WTC11 (cell line): ENCODE results near the gene MADD. TPM values are rescaled to one million over a fixed set of nuclear protein-coding genes. Genes with fewer than 3 reads are reported as not detected.

Experiments
- ATAC-seq: fragments of 200-7000 bp; cut with Tn5 transposase; 2 replicates; pipeline ENCODE4 v1.10.0; 2021; ENCODE audit warnings: mild to moderate bottlenecking, moderate library complexity
- CTCF ChIA-PET: fragments of 300-600 bp; sonication (Branson Sonifier 250); formaldehyde crosslinking; loops from one replicate; lab custom pipeline; 2021; ENCODE audit warnings: antibody characterized with exemption; lab: Charles Lee
- POLR2A ChIA-PET: fragments of 350-600 bp; sonication (Branson Sonifier 250); formaldehyde crosslinking; loops from one replicate; lab custom pipeline; 2021; ENCODE audit warnings: antibody characterized with exemption; lab: Charles Lee
- DNase-seq: peaks from one replicate; pipeline ENCODE4 v3.0.0; 2021; ENCODE audit warnings: low spot score
- H3K27ac Mint-ChIP-seq: 2 replicates; pipeline ENCODE4 v1.8.0; 2021; ENCODE audit warnings: mixed read lengths
- H3K27me3 Mint-ChIP-seq: 2 replicates; pipeline ENCODE4 v1.8.0; 2021; ENCODE audit warnings: low read depth, mild to moderate bottlenecking, moderate library complexity, mixed read lengths
- H3K36me3 Mint-ChIP-seq: 2 replicates; pipeline ENCODE4 v1.8.0; 2021; ENCODE audit warnings: mixed read lengths
- H3K4me1 Mint-ChIP-seq: 2 replicates; pipeline ENCODE4 v1.8.0; 2022; ENCODE audit warnings: mixed read lengths
- H3K4me3 Mint-ChIP-seq: 2 replicates; pipeline ENCODE4 v1.8.0; 2021; ENCODE audit warnings: mild to moderate bottlenecking, moderate library complexity, mixed read lengths
- H3K9me3 Mint-ChIP-seq: 2 replicates; pipeline ENCODE4 v1.8.0; 2021; ENCODE audit warnings: mixed read lengths
- ATF6 ChIP-seq: sonication (generic); formaldehyde crosslinking; IDR thresholded peaks from 2 replicates; pipeline ENCODE4 v1.8.1; 2023; ENCODE audit warnings: mild to moderate bottlenecking, missing genetic modification reagents
- CREB1 ChIP-seq: sonication (generic); formaldehyde crosslinking; IDR thresholded peaks from 2 replicates; pipeline ENCODE4 v1.8.0; 2023; ENCODE audit warnings: mild to moderate bottlenecking, missing genetic modification reagents
- CREM ChIP-seq: sonication (generic); formaldehyde crosslinking; IDR thresholded peaks from 2 replicates; pipeline ENCODE4 v1.8.1; 2022; ENCODE audit warnings: mild to moderate bottlenecking, missing genetic modification reagents, moderate library complexity
- CTCF ChIP-seq: fragments of 200-600 bp; IDR thresholded peaks from 2 replicates; pipeline ENCODE4 v1.8.0; 2022; ENCODE audit warnings: antibody characterized with exemption
- E2F1 ChIP-seq: sonication (generic); formaldehyde crosslinking; IDR thresholded peaks from 2 replicates; pipeline ENCODE4 v1.8.0; 2022; ENCODE audit warnings: mild to moderate bottlenecking, missing genetic modification reagents
- FOXK1 ChIP-seq: sonication (generic); formaldehyde crosslinking; IDR thresholded peaks from 2 replicates; pipeline ENCODE4 v1.8.0; 2022; ENCODE audit warnings: mild to moderate bottlenecking, moderate library complexity, missing genetic modification reagents
- HMGXB4 ChIP-seq: sonication (generic); formaldehyde crosslinking; IDR thresholded peaks from 2 replicates; pipeline ENCODE4 v1.8.1; 2023; ENCODE audit warnings: mild to moderate bottlenecking, moderate library complexity, missing genetic modification reagents
- KAT7 ChIP-seq: sonication (generic); formaldehyde crosslinking; IDR thresholded peaks from 2 replicates; pipeline ENCODE4 v1.8.1; 2023; ENCODE audit warnings: missing genetic modification reagents, mild to moderate bottlenecking, borderline replicate concordance
- MXD4 ChIP-seq: fragments of 250-450 bp; sonication (Bioruptor Pico); IDR thresholded peaks from 2 replicates; pipeline ENCODE4 v1.8.0; 2021; ENCODE audit warnings: mild to moderate bottlenecking, moderate library complexity, borderline replicate concordance
- NFE2L1 ChIP-seq: sonication (generic); formaldehyde crosslinking; IDR thresholded peaks from 2 replicates; pipeline ENCODE4 v1.8.1; 2023; ENCODE audit warnings: missing genetic modification reagents
- NR2C2 ChIP-seq: sonication (generic); formaldehyde crosslinking; IDR thresholded peaks from 2 replicates; pipeline ENCODE4 v1.8.0; 2022; ENCODE audit warnings: mild to moderate bottlenecking, missing genetic modification reagents
- PREB ChIP-seq: sonication (generic); formaldehyde crosslinking; IDR thresholded peaks from 2 replicates; pipeline ENCODE4 v1.8.1; 2022; ENCODE audit warnings: mild to moderate bottlenecking, missing genetic modification reagents, moderate library complexity, borderline replicate concordance
- SP1 ChIP-seq: sonication (generic); formaldehyde crosslinking; conservative IDR thresholded peaks from 2 replicates; pipeline ENCODE4 v1.8.1; 2022; ENCODE audit warnings: missing genetic modification reagents
- STAT6 ChIP-seq: sonication (generic); formaldehyde crosslinking; conservative IDR thresholded peaks from 2 replicates; pipeline ENCODE4 v1.8.1; 2023; ENCODE audit warnings: mild to moderate bottlenecking, low read depth, missing genetic modification reagents, moderate library complexity
- TEAD4 ChIP-seq: sonication (generic); formaldehyde crosslinking; IDR thresholded peaks from 2 replicates; pipeline ENCODE4 v1.8.0; 2022; ENCODE audit warnings: mild to moderate bottlenecking, missing genetic modification reagents
- TP53 ChIP-seq: sonication (generic); formaldehyde crosslinking; IDR thresholded peaks from 2 replicates; pipeline ENCODE4 v1.8.1; 2023; ENCODE audit warnings: mild to moderate bottlenecking, missing genetic modification reagents
- ZBTB21 ChIP-seq: sonication (generic); formaldehyde crosslinking; IDR thresholded peaks from 2 replicates; pipeline ENCODE4 v1.8.1; 2023; ENCODE audit warnings: mild to moderate bottlenecking, missing genetic modification reagents, borderline replicate concordance
- ZNF219 ChIP-seq: sonication (generic); formaldehyde crosslinking; IDR thresholded peaks from 2 replicates; pipeline ENCODE4 v1.8.0; 2023; ENCODE audit warnings: missing genetic modification reagents, mild to moderate bottlenecking, borderline replicate concordance
- ZNF232 ChIP-seq: sonication (generic); formaldehyde crosslinking; IDR thresholded peaks from 2 replicates; pipeline ENCODE4 v1.8.0; 2022; ENCODE audit warnings: mild to moderate bottlenecking, missing genetic modification reagents
- ZNF423 ChIP-seq: fragments of 250-450 bp; sonication (Bioruptor Pico); IDR thresholded peaks from 2 replicates; pipeline ENCODE4 v2.1.2; 2022; ENCODE audit warnings: mild to moderate bottlenecking, moderate library complexity
- ZNF512 ChIP-seq: sonication (generic); formaldehyde crosslinking; IDR thresholded peaks from 2 replicates; pipeline ENCODE4 v1.8.1; 2022; ENCODE audit warnings: missing genetic modification reagents, borderline replicate concordance
- total RNA-seq: library from RNA; stranded (reverse); gene quantifications from 3 replicates; pipeline ENCODE4 v1.2.3, GENCODE V29; 2021

Gene MADD
- total RNA-seq, 1 experiment from 2014 or later: 47.5 TPM

DNA sequence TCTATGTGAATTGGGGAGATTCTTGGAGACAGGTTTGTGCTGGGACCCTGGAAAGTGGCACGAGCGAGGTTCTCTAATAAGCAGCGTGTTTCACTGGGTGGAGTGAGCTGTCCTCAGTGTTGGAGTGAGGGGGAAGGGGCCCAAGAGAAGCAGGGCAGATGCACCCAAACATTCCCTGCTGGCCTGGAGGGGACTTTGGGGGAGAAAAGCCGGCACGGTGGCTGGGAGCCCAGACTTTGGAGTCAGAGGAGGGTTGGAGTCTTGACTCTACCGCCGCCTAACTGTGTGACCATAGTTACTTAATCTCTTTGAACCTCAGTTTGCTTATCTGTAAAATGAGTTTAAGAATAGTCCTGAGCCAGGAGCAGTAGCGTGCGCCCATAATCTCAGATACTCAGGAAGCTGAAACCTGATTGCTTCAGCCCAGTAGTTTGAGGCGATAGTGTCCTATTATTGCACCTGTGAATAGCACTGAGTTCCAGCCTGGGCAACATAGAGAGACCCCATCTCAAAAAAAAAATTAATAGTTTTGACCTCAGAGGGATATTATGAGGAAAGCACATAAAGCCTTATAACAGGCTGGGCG is 11.5 kb upstream of the MADD start:
- DNase-seq (no peak), ATAC-seq (no peak)
- Mint-ChIP-seq H3K9me3 (no peaks in the 10 kb centered on the region), H3K4me1 (peaks cover 24% of the 10 kb centered on the region), H3K27ac (peak overlapping the region; percentile 81), H3K4me3 (peak overlapping the region; percentile 62), H3K27me3 (no peaks in the 10 kb centered on the region), H3K36me3 (no peaks in the 10 kb centered on the region)
- ChIA-PET CTCF (interaction anchor here (0.7 to 6.0 kb wide), 30 partner anchors 8 to 294 kb away, joined by 3 to 120 read pairs (median 9); partner anchors contain the start of genes ACP2, ARFGAP2, CELF1 and DDB2), POLR2A (interaction anchor here (0.8 to 3.6 kb wide), 9 partner anchors 10 to 141 kb away, joined by 3 to 44 read pairs (median 6); partner anchors contain the start of genes ACP2, DDB2 and PACSIN3)
- TF ChIP-seq ZNF423 (CRISPR knock-in tag) (no peak), ATF6 (no peak), ZNF512 (CRISPR knock-in tag) (no peak), ZNF219 (CRISPR knock-in tag) (no peak), MXD4 (CRISPR knock-in tag) (no peak), SP1 (CRISPR knock-in tag) (no peak), E2F1 (CRISPR knock-in tag) (no peak), CTCF (no peak), NR2C2 (CRISPR knock-in tag) (no peak)
- TF ChIP-seq, all 79 proteins: peak for 0

DNA sequence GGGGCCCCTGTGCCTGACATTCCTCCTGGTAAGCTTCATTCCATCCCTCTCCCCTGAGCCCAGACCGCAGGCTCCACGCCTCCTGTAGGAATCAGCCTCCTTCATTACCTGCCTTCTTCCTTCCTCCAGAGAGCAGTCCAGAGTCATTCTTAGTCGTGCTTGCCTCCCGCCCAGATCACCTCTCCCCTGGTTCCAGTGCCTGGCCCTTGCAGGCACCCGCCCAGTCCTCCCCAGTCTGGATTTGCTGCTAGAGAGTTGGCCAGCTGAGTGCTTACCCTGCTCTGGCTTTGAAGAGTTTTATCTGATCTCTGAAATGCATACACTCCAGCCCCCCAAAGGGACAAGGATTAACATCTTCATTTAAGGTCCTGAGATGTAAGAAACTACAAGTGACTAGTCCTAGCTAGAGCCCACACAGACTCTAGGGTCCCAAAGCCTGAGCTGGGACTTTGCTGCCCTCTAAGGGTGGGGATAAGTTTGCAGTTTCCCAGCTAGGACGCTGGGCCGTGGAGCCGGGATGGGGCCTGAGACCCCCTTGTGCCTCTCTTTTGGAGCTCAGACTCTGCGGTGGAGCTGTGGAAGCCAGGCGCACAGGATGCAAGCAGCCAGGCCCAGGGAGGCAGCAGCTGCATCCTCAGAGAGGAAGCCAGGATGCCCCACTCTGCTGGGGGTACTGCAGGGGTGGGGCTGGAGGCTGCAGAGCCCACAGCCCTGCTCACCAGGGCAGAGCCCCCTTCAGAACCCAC is 10.5 kb upstream of the MADD start:
- Mint-ChIP-seq H3K27me3 (no peaks in the 10 kb centered on the region), H3K27ac (peak overlapping the region; percentile 78), H3K9me3 (no peaks in the 10 kb centered on the region), H3K4me1 (peaks cover 24% of the 10 kb centered on the region), H3K36me3 (no peaks in the 10 kb centered on the region), H3K4me3 (peak overlapping the region; percentile 16)
- ChIA-PET CTCF (interaction anchor here (0.6 to 6.0 kb wide), 49 partner anchors 9 to 516 kb away, joined by 3 to 120 read pairs (median 5); partner anchors contain the start of genes ACP2, ARFGAP2, DDB2 and MADD), POLR2A (interaction anchor here (0.6 to 3.6 kb wide), 11 partner anchors 9 to 168 kb away, joined by 3 to 44 read pairs (median 3); partner anchors contain the start of gene ACP2)
- DNase-seq: peak; percentile 80
- ATAC-seq: peak; percentile 78
- TF ChIP-seq ZNF232 (CRISPR knock-in tag) (no peak), CREM (no peak), HMGXB4 (CRISPR knock-in tag) (no peak), NR2C2 (CRISPR knock-in tag) (no peak), FOXK1 (no peak), KAT7 (CRISPR knock-in tag) (no peak), TEAD4 (CRISPR knock-in tag) (0 out of 2 replicates have a peak, but pooled peaks have one; percentile 17), TP53 (CRISPR knock-in tag) (no peak), NFE2L1 (no peak), PREB (CRISPR knock-in tag) (no peak), ZBTB21 (CRISPR knock-in tag) (no peak), STAT6 (CRISPR knock-in tag) (no peak), CREB1 (CRISPR knock-in tag) (no peak)
